ENCODE measurements around the gene TEKTIP1.

The TEKTIP1 gene

DNA sequence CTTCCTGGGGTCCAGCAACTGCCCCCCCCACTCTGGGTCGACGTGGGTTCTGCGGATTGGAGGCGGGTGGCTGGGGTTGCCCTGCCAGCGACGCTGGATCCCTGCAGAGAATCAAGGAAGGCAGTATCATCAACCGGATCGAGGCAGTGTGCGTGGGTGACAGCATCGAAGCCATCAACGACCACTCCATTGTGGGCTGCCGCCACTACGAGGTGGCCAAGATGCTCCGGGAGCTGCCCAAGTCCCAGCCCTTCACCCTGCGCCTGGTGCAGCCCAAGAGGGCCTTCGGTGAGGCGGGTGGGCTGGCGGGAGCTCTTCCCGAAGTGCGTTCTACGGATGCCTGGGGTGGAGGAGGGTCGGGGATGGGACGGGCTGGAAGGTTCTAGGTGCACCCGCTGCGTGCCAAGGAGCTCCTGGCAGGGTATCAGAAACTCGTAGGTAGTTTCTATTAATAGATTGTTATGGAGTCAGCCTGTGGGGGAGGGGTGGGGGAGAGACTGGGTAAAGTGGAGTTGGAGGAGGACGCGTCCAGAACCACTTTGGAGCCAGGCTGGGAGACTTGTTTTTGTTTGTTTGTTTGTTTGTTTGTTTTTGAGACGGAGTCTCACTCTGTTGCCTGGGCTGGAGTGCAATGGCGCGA, 47.9 kb downstream of the TEKTIP1 start:
- no peaks in the 10 kb centered on the region for H3K27me3 Mint-ChIP-seq
- no peaks in the 10 kb centered on the region for H3K4me1 Mint-ChIP-seq (ENCODE audit: low read depth)
- H3K36me3 Mint-ChIP-seq (ENCODE audit: low read depth): no peaks in the 10 kb centered on the region
- H3K27ac Mint-ChIP-seq: no peak overlapping the region
- H3K4me3 Mint-ChIP-seq: no peak overlapping the region
- H3K9me3 Mint-ChIP-seq: no peaks in the 10 kb centered on the region

GRCh38 chr19:3589439-3589838, 50.5 kb downstream of the TEKTIP1 start:
- Mint-ChIP-seq H3K4me3 (no peak overlapping the region), H3K27ac (no peak overlapping the region), H3K4me1 (ENCODE audit: low read depth) (no peaks in the 10 kb centered on the region), H3K27me3 (no peaks in the 10 kb centered on the region), H3K9me3 (no peaks in the 10 kb centered on the region), H3K36me3 (ENCODE audit: low read depth) (no peaks in the 10 kb centered on the region)

DNA sequence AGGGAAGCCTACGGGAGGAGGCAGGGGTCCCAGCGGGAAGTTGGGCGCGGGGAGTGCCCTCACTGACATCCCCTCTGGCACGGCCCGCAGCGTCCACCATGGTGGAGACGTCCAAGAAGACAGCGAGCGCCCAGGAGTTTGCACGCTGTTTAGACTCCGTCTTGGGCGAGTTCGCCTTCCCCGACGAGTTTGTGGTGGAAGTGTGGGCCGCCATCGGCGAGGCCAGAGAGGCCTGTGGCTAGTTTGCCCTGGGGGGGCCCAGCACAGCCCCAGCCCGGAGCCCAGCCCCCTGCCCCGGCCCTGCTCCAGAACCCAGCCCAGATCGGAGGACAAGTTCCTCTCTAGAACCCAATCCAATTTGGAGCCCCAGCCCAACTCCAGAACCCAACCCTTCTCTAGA, 51.0 kb downstream of the TEKTIP1 start:
- Mint-ChIP-seq H3K36me3 (ENCODE audit: low read depth) (no peaks in the 10 kb centered on the region), H3K4me1 (ENCODE audit: low read depth) (no peaks in the 10 kb centered on the region), H3K4me3 (no peak overlapping the region), H3K27me3 (no peaks in the 10 kb centered on the region), H3K27ac (no peak overlapping the region), H3K9me3 (no peaks in the 10 kb centered on the region)

GRCh38 chr19:3590991-3591659, 52.2 kb downstream of the TEKTIP1 start:
- Mint-ChIP-seq H3K9me3 (no peaks in the 10 kb centered on the region), H3K4me1 (ENCODE audit: low read depth) (no peaks in the 10 kb centered on the region), H3K27me3 (no peaks in the 10 kb centered on the region), H3K36me3 (ENCODE audit: low read depth) (no peaks in the 10 kb centered on the region), H3K4me3 (no peak overlapping the region), H3K27ac (no peak overlapping the region)

GRCh38 chr19:3591876-3592613, 53.1 kb downstream of the TEKTIP1 start:
- H3K4me3 Mint-ChIP-seq: no peak overlapping the region
- H3K9me3 Mint-ChIP-seq: no peaks in the 10 kb centered on the region
- no peaks in the 10 kb centered on the region for H3K36me3 Mint-ChIP-seq (ENCODE audit: low read depth)
- no peaks in the 10 kb centered on the region for H3K27me3 Mint-ChIP-seq
- no peaks in the 10 kb centered on the region for H3K4me1 Mint-ChIP-seq (ENCODE audit: low read depth)
- no peak overlapping the region for H3K27ac Mint-ChIP-seq

DNA sequence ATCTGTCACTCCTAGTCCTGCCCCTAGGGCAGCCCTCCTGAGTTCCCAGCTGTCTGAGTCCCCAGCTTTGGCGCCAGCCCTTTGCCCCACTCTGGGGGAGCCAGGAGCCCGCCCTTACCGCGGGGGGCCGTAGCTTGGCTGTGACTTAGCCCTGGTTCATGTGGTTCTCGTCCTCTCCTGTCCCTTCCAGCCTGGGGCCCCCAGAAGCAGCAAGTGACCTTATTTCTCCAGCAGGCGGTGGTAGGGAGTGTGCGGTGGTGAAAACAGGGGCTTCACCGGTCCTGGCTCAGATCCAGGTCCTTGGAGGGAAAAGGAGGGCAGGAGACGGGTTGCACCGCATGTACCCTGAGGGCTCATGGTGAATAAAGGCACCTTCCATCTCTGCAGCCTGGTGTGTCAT, 54.2 kb downstream of the TEKTIP1 start:
- no peak overlapping the region for H3K4me3 Mint-ChIP-seq
- H3K36me3 Mint-ChIP-seq (ENCODE audit: low read depth): no peaks in the 10 kb centered on the region
- H3K27ac Mint-ChIP-seq: no peak overlapping the region

More for the DNA sequence above, 54.2 kb downstream of the TEKTIP1 start:
- H3K27me3 Mint-ChIP-seq: no peaks in the 10 kb centered on the region
- no peaks in the 10 kb centered on the region for H3K4me1 Mint-ChIP-seq (ENCODE audit: low read depth)
- H3K9me3 Mint-ChIP-seq: no peaks in the 10 kb centered on the region

Measured in stimulated activated naive CD8-positive, alpha-beta T cell treated with anti-CD3 and anti-CD28 coated beads, Interleukin-15, Interleukin-2, amounts not matched to agents 100 ng/mL and 50 ng/mL, for 24 hours (primary cell).